Measurements from ENCODE around the gene WT1.
A peak's percentile ranks its signal among the peaks of the same experiment; 100 is the strongest.
"Not testable (repeated sequence)": the region's sequence is repeated elsewhere in the genome, so short reads cannot be mapped to it uniquely, and the experiment has no call there.

WT1 gene

GRCh38 chr11:32388871-32389770, 46.2 kb downstream of the WT1 start:
- Mint-ChIP-seq H3K9me3 (no peaks in the 10 kb centered on the region), H3K27me3 (peaks cover 9% of the 10 kb centered on the region), H3K4me3 (no peak overlapping the region), H3K27ac (peak overlapping the region in 1 of 2 donors; percentile 79), H3K4me1 (no peaks in the 10 kb centered on the region)
- no peak for DNase-seq
- ATAC-seq, result no peak

- H3K27ac Mint-ChIP-seq, result no peak overlapping the region
- H3K9me3 Mint-ChIP-seq, result no peaks in the 10 kb centered on the region
- ATAC-seq, result no peak
- DNase-seq, result no peak
- peaks cover 9% of the 10 kb centered on the region for H3K27me3 Mint-ChIP-seq
- no peaks in the 10 kb centered on the region for H3K4me1 Mint-ChIP-seq
- H3K4me3 Mint-ChIP-seq, result no peak overlapping the region
These were observed 47.0 kb downstream of the WT1 start for GRCh38 chr11:32388365-32388764.

- H3K27ac Mint-ChIP-seq, result no peak overlapping the region
- no peaks in the 10 kb centered on the region for H3K9me3 Mint-ChIP-seq
- ATAC-seq (no peak), DNase-seq (no peak)
- no peaks in the 10 kb centered on the region for H3K4me1 Mint-ChIP-seq
- no peak overlapping the region for H3K4me3 Mint-ChIP-seq
- H3K27me3 Mint-ChIP-seq, result peaks cover 9% of the 10 kb centered on the region
These were observed 47.9 kb downstream of the WT1 start for GRCh38 chr11:32387411-32387810.

- Mint-ChIP-seq H3K4me3 (no peak overlapping the region), H3K9me3 (no peaks in the 10 kb centered on the region), H3K27ac (peak overlapping the region in 1 of 2 donors; percentile 50), H3K4me1 (no peaks in the 10 kb centered on the region), H3K27me3 (peaks cover 9% of the 10 kb centered on the region)
- no peak for DNase-seq
- no peak for ATAC-seq
These were observed 48.5 kb downstream of the WT1 start for GRCh38 chr11:32386770-32387377.

- no peak overlapping the region for H3K4me3 Mint-ChIP-seq
- peaks cover 9% of the 10 kb centered on the region for H3K27me3 Mint-ChIP-seq
- DNase-seq (no peak), ATAC-seq (peak; percentile 31)
- no peaks in the 10 kb centered on the region for H3K9me3 Mint-ChIP-seq
- H3K4me1 Mint-ChIP-seq, result no peaks in the 10 kb centered on the region
- H3K27ac Mint-ChIP-seq, result no peak overlapping the region
These were observed 49.3 kb downstream of the WT1 start for GRCh38 chr11:32385998-32386397.

GRCh38 chr11:32382339-32383049, 52.8 kb downstream of the WT1 start:
- Mint-ChIP-seq H3K9me3 (no peaks in the 10 kb centered on the region), H3K4me1 (no peaks in the 10 kb centered on the region), H3K27ac (no peak overlapping the region), H3K4me3 (no peak overlapping the region), H3K27me3 (peaks cover 9% of the 10 kb centered on the region)
- ATAC-seq, result no peak
- no peak for DNase-seq

- H3K9me3 Mint-ChIP-seq, result no peaks in the 10 kb centered on the region
- H3K27ac Mint-ChIP-seq, result no peak overlapping the region
- no peaks in the 10 kb centered on the region for H3K4me1 Mint-ChIP-seq
- H3K4me3 Mint-ChIP-seq, result no peak overlapping the region
- ATAC-seq (peak; percentile 33), DNase-seq (no peak)
- peaks cover 9% of the 10 kb centered on the region for H3K27me3 Mint-ChIP-seq
These were observed 54.2 kb downstream of the WT1 start for GRCh38 chr11:32381179-32381578.

GRCh38 chr11:32379719-32380118, 55.6 kb downstream of the WT1 start:
- no peak for ATAC-seq
- peaks cover 0 to 2% of the 10 kb centered on the region in 2 donors for H3K9me3 Mint-ChIP-seq
- H3K4me1 Mint-ChIP-seq, result peaks cover 2% of the 10 kb centered on the region
- H3K4me3 Mint-ChIP-seq, result no peak overlapping the region
- peaks cover 12% of the 10 kb centered on the region for H3K27me3 Mint-ChIP-seq
- no peak overlapping the region for H3K27ac Mint-ChIP-seq
- no peak for DNase-seq

- ATAC-seq, result no peak
- H3K27ac Mint-ChIP-seq, result peak overlapping the region in 1 of 2 donors; percentile 11
These were observed 59.5 kb downstream of the WT1 start for GRCh38 chr11:32375826-32376225.

GRCh38 chr11:32374261-32374711, 61.1 kb downstream of the WT1 start:
- Mint-ChIP-seq H3K27me3 (peaks cover 9% of the 10 kb centered on the region), H3K4me3 (no peak overlapping the region), H3K4me1 (peaks cover 7% of the 10 kb centered on the region), H3K9me3 (peaks cover 9 to 14% of the 10 kb centered on the region in 2 donors), H3K27ac (no peak overlapping the region)
- peak; percentile 41 to 57 for DNase-seq
- peak; percentile 64 for ATAC-seq

More at GRCh38 chr11:32375826-32376225, 59.5 kb downstream of the WT1 start:
- Mint-ChIP-seq H3K27me3 (peaks cover 9% of the 10 kb centered on the region), H3K9me3 (peaks cover 4 to 9% of the 10 kb centered on the region in 2 donors), H3K4me3 (no peak overlapping the region), H3K4me1 (peaks cover 7% of the 10 kb centered on the region)
- DNase-seq, result no peak

- ATAC-seq, H3K4me1 Mint-ChIP-seq, H3K27ac Mint-ChIP-seq, H3K27me3 Mint-ChIP-seq, DNase-seq, H3K4me3 Mint-ChIP-seq: not testable (repeated sequence)
- H3K9me3 Mint-ChIP-seq, result peaks cover 9 to 15% of the 10 kb centered on the region in 2 donors
These were observed 65.4 kb downstream of the WT1 start for GRCh38 chr11:32369987-32370386.

- Mint-ChIP-seq H3K27me3 (peaks cover 16% of the 10 kb centered on the region), H3K4me3 (no peak overlapping the region), H3K4me1 (no peaks in the 10 kb centered on the region), H3K9me3 (peaks cover 0 to 11% of the 10 kb centered on the region in 2 donors), H3K27ac (no peak overlapping the region)
- ATAC-seq (no peak), DNase-seq (no peak)
These were observed 68.7 kb downstream of the WT1 start for GRCh38 chr11:32366666-32367065.

- ATAC-seq (no peak), DNase-seq (no peak)
- H3K27ac Mint-ChIP-seq, result no peak overlapping the region
- peaks cover 17% of the 10 kb centered on the region for H3K27me3 Mint-ChIP-seq
- no peak overlapping the region for H3K4me3 Mint-ChIP-seq
- H3K9me3 Mint-ChIP-seq, result peaks cover 0 to 10% of the 10 kb centered on the region in 2 donors
- no peaks in the 10 kb centered on the region for H3K4me1 Mint-ChIP-seq
These were observed 70.1 kb downstream of the WT1 start for GRCh38 chr11:32365192-32365591.

GRCh38 chr11:32358729-32359128, 76.6 kb downstream of the WT1 start:
- DNase-seq (no peak), ATAC-seq (no peak)
- Mint-ChIP-seq H3K4me1 (no peaks in the 10 kb centered on the region), H3K27me3 (peaks cover 17% of the 10 kb centered on the region), H3K9me3 (no peaks in the 10 kb centered on the region), H3K4me3 (no peak overlapping the region), H3K27ac (no peak overlapping the region)

- DNase-seq (no peak), ATAC-seq (no peak)
- H3K4me1 Mint-ChIP-seq, result no peaks in the 10 kb centered on the region
These were observed 81.5 kb downstream of the WT1 start for GRCh38 chr11:32353884-32354283.

GRCh38 chr11:32348502-32348901, 86.8 kb downstream of the WT1 start:
- H3K27ac Mint-ChIP-seq, result no peak overlapping the region
- H3K4me1 Mint-ChIP-seq, result peaks cover 4% of the 10 kb centered on the region
- no peaks in the 10 kb centered on the region for H3K9me3 Mint-ChIP-seq
- peaks cover 39% of the 10 kb centered on the region for H3K27me3 Mint-ChIP-seq
- H3K4me3 Mint-ChIP-seq, result no peak overlapping the region
- DNase-seq (no peak), ATAC-seq (no peak)

More at GRCh38 chr11:32353884-32354283, 81.5 kb downstream of the WT1 start:
- Mint-ChIP-seq H3K27ac (no peak overlapping the region), H3K9me3 (no peaks in the 10 kb centered on the region), H3K4me3 (no peak overlapping the region), H3K27me3 (peaks cover 8% of the 10 kb centered on the region)
